ENCODE results near the gene MAP3K13. TPM values are rescaled to one million over a fixed set of nuclear protein-coding genes. Genes with fewer than 3 reads are reported as not detected.
"Not testable (repeated sequence)": the region's sequence is repeated elsewhere in the genome, so short reads cannot be mapped to it uniquely, and the experiment has no call there.

Gene MAP3K13
- total and polyA plus RNA-seq, 10 donors, result 13.2 to 20.9 (median 16.3) TPM

DNA sequence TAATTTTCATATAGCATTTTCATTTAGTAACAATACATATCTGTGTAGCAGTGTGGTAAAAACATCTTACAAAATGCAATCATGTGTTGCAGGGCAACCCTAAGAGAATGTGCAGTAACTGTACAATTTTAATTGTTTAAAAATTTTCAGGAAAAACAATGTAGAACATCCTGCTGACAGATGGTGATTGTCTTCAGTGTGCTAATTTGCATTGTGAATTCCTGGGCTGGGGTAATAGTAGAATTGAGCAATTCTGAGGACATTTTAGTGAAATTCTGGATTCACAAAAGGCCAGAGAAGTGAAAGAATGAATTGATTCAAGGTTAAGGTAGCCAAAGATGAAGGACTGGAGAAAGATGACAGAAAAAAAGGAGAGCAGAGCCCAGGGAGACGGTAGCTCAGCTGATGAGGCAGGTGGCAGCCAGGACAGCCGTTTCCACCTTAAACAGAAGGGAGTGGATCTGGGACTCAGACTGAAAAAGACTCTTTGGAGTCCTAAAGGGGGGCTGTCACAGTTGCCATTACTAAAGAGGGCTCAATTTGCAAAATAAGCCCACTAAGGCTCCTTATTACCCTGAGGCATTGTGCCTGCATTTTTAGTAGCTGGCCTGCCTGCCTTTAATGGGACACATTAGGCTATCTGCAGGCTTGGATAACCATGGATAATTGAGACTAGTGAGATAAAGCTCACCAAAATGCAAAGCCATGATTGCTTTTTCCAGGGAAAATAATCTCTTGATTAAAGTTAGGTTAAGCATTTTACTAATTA lies 8.6 kb downstream of the MAP3K13 start:
- Histone ChIP-seq H3K36me3 (no peaks in the 10 kb centered on the region), H3K9me3 (no peaks in the 10 kb centered on the region), H3K4me1 (no peaks in the 10 kb centered on the region), H3K4me3 (no peak overlapping the region), H3K27ac (no peak overlapping the region), H3K27me3 (replicated peaks in 1 of 7) (no peaks in the 10 kb centered on the region)
- DNase-seq, result no peak
- WGBS, 5 donors, result 33 to 100% (median 49%) methylated on average over 1 to 2 of the region's 2 CpGs
- TF ChIP-seq, protein P1, sequence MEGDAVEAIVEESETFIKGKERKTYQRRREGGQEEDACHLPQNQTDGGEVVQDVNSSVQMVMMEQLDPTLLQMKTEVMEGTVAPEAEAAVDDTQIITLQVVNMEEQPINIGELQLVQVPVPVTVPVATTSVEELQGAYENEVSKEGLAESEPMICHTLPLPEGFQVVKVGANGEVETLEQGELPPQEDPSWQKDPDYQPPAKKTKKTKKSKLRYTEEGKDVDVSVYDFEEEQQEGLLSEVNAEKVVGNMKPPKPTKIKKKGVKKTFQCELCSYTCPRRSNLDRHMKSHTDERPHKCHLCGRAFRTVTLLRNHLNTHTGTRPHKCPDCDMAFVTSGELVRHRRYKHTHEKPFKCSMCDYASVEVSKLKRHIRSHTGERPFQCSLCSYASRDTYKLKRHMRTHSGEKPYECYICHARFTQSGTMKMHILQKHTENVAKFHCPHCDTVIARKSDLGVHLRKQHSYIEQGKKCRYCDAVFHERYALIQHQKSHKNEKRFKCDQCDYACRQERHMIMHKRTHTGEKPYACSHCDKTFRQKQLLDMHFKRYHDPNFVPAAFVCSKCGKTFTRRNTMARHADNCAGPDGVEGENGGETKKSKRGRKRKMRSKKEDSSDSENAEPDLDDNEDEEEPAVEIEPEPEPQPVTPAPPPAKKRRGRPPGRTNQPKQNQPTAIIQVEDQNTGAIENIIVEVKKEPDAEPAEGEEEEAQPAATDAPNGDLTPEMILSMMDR (IDR thresholded peaks at IDR 0.05 in 8 of 11, conservative IDR thresholded peaks at IDR 0.05 in 3 of 11), result no peak
- TF ChIP-seq POLR2AphosphoS5 (IDR thresholded peaks at IDR 0.05), result no peak
- TF ChIP-seq POLR2A (IDR thresholded peaks at IDR 0.05), result no peak
- intact Hi-C loops (cut with DNase I; ENCODE audit: low total_unique reads), result no loop called here

DNA sequence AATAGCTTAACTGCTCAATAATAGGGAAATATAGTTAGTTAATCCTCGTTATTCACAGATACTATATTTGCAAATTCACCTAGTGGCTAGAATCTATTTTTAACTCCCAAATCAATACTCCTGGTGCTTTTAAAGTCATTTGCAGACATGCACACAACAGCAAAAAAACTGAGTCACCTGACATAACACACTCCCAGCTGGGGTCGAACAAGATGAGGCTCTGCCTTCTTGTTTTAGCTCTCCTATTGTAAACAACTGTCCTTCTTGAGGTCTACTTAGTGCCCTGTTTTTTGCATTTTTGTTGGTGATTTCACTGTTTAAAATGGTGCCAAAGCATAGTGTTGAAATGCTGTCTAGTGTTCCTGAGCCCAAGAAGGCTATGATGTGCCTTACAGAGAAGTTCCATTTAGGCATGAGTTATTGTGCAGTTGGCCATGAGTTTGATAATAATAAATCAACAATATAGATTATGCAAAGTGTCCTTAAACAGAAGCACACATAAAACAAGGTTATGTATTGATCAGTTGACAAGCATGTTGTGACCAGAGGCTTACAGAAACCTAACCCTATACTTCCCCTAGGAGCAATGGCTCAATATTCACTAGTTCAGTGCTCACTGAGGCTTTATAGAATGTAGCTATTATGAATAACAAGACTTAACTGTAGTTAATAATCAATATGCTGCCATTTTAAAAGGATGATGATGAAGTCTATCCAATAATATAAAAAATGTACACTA lies 18.6 kb downstream of the MAP3K13 start:
- no peak for DNase-seq
- Histone ChIP-seq H3K9me3 (no peaks in the 10 kb centered on the region), H3K27ac (no peak overlapping the region), H3K4me3 (no peak overlapping the region), H3K36me3 (no peaks in the 10 kb centered on the region), H3K27me3 (replicated peaks in 1 of 7) (no peaks in the 10 kb centered on the region), H3K4me1 (no peaks in the 10 kb centered on the region)
- TF ChIP-seq POLR2A (IDR thresholded peaks at IDR 0.05) (no peak), POLR2AphosphoS5 (IDR thresholded peaks at IDR 0.05) (no peak)
- TF ChIP-seq, protein P1 (IDR thresholded peaks at IDR 0.05 in 8 of 11, conservative IDR thresholded peaks at IDR 0.05 in 3 of 11), result no peak
- WGBS, 5 donors, result 61 to 83% (median 82%) methylated on average over 2 of the region's 2 CpGs
- intact Hi-C loops (cut with DNase I; ENCODE audit: low total_unique reads), result no loop called here

- Histone ChIP-seq H3K4me3 (no peak overlapping the region), H3K27ac (no peak overlapping the region), H3K4me1 (no peaks in the 10 kb centered on the region), H3K27me3 (replicated peaks in 1 of 7) (no peaks in the 10 kb centered on the region), H3K36me3 (no peaks in the 10 kb centered on the region), H3K9me3 (no peaks in the 10 kb centered on the region)
- WGBS, 5 donors, result 85 to 93% (median 92%) methylated on average over 1 of the region's 1 CpG
- TF ChIP-seq, protein P1 (IDR thresholded peaks at IDR 0.05 in 8 of 11, conservative IDR thresholded peaks at IDR 0.05 in 3 of 11), result no peak
- TF ChIP-seq POLR2AphosphoS5 (IDR thresholded peaks at IDR 0.05), result no peak
- TF ChIP-seq POLR2A (IDR thresholded peaks at IDR 0.05), result no peak
- intact Hi-C loops (cut with DNase I; ENCODE audit: low total_unique reads), result no loop called here
- no peak for DNase-seq
Observed at GRCh38 chr3:185382154-185382553, 19.2 kb downstream of the MAP3K13 start.

- H3K4me3 ChIP-seq; DNase-seq; intact Hi-C loops (cut with DNase I; ENCODE audit: low total_unique reads); H3K4me1 ChIP-seq; H3K27ac ChIP-seq; H3K27me3 ChIP-seq (replicated peaks in 1 of 7); H3K9me3 ChIP-seq; H3K36me3 ChIP-seq: not testable (repeated sequence)
- 95 to 100% (median 96%) methylated on average over 3 of the region's 3 CpGs for WGBS, 5 donors
Observed at GRCh38 chr3:185386515-185386914, 23.6 kb downstream of the MAP3K13 start.
